GM15510 (cell line): Measurements from ENCODE around the gene KATNIP.

Source experiments
- POLR2A ChIP-seq: IDR thresholded peaks from 3 replicates; pipeline ENCODE4 v1.6.1; 2011; ENCODE audit warnings: borderline replicate concordance; ENCODE audit not compliant: insufficient read length; ENCODE audit errors: extremely low read depth

KATNIP gene

GRCh38 chr16:27564224-27564623, 14.3 kb downstream of the KATNIP start:
- no peak for TF ChIP-seq POLR2A

- TF ChIP-seq POLR2A: no peak
These were observed 16.5 kb downstream of the KATNIP start for GRCh38 chr16:27566417-27566816.

DNA sequence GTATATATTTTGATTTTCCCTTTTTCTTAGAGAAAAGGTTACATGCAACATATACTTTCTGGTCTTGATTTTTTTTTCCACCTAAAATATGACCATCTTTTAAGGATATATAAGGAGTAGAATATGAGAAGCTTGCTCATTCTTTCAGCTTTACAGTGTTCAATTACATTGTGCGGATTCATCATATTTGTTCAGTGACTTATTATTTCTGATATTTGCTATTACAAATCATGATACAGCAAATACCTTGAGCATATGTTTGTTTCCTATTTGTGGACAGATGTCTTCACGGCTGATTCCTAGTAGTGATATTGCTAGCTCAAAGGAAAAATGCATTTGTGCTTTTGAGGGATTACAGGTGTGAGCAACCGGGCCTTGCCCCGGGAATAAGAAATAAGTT, 18.1 kb downstream of the KATNIP start:
- TF ChIP-seq POLR2A: no peak

DNA sequence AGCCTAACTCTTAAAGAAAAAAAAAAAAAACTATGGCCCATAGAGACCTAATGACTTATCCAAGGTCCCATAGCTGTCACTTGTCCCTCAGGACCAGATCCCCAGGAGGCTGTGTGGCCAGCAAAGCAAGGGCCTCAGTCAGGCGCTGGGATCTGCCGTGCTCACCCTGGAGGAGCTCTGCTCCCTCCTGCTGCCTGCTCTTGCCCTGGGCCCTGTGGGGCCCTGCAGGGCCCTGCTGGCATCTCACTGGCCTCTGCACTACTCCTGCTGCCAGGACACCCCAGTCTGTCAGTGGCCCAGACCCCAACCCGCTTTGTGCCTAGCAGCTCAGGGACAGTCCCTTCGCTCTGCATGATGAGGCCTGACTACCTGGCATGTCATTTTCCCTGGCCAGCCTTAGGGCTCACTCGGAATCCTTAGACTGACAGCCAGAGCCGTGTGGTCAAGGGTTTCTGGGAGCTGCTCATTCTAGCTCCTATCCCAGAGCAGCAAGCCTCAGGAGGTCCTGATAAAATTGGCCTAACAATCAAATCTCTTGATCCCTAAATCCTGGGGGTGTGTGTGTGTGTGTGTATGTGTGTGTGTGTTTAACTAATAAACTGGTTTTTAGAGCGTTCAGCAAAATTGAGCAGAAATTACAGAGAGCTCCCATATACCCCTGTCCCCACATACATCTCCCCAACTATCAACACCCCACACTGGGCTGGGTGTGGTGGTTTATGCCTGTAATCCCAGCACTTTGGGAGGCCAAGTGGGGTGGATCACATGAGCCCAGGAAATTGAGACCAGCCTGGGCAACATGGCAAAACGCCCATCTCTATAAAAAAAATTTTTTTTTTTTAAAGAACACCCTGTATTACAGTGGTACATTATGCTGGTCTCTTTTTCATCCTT, 21.7 kb downstream of the KATNIP start:
- no peak for TF ChIP-seq POLR2A

- no peak for TF ChIP-seq POLR2A
These were observed 22.8 kb downstream of the KATNIP start for GRCh38 chr16:27572711-27573110.

GRCh38 chr16:27576729-27577128, 26.8 kb downstream of the KATNIP start:
- no peak for TF ChIP-seq POLR2A

DNA sequence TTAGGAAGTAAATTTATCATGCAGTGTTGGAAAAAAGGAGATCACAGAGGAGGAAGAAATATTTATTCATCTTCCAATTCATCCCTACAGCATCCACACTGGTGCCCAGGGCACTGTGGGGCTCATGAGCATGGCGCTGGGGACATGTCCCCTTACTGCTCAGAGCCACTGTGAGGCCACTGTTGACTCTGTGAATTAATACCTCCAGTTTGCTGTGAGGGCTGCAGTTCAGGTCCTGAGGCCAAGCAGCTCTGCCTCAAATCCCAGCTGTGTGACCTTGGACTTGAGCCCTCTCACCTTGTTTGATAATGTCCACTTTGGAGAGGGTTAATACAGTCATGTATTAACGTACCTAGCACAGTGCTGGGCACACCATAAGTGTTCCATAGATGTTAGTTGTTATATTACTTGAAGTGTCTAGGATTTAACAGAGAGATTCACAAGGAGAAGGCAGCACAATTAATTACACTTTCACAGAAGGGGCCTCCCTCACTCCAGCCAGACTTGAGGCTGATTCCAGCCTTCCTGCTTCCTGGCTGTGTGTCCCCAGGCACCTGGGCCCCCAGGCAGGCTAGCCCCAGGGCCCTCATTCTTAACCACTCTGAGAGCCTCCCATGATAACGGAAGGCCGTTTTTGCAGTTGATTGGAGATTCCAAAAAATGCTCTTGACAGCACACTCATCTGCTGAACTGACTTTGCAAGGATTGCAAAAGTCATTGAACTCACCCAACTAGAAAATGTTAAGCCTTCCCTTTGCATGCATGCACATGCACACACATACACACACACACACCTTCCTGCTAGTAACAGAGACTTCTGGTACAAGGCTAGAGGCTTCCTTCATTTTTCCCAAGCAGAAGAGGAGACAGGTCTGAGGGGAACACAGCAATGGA, 29.4 kb downstream of the KATNIP start:
- TF ChIP-seq POLR2A: no peak

- TF ChIP-seq POLR2A: no peak
These were observed 32.9 kb downstream of the KATNIP start for GRCh38 chr16:27582883-27583282.

GRCh38 chr16:27583634-27584033, 33.7 kb downstream of the KATNIP start:
- no peak for TF ChIP-seq POLR2A

DNA sequence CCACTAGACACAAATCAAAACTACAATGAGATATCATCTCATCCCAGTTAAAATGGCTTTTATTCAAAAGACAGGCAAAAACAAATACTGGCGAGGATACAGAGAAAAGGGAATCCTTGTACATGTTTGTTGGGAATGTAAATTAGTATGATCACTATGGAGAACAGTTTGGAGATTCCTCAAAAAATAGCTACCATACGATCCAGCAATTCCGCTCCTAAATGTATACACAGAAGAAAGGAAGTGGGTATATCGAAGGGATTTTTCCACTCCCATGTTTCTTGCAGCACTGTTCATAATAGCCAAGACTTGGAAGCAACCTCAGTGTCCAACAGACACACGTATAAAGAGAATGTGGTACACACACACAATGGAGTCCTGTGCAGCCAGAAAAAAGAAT, 35.3 kb downstream of the KATNIP start:
- TF ChIP-seq POLR2A: no peak

- no peak for TF ChIP-seq POLR2A
These were observed 36.8 kb downstream of the KATNIP start for GRCh38 chr16:27586711-27587110.

DNA sequence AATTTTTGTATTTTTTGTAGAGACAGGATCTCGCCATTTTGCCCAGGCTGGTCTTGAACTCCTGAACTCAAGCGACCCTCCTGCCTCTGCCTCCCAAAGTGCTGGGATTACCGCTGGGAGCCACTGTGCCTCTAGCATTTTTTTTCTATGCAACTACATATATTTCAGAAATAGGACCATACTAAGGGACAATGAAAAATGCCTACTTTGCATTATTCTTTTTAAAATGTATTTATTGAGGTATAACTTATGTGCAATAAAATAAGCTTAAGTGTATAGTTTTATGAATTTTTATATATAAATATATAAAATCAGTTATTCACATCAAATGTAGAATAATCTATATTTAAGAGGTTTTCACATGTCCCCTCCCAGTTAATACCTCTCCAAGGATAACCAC, 38.1 kb downstream of the KATNIP start:
- no peak for TF ChIP-seq POLR2A

DNA sequence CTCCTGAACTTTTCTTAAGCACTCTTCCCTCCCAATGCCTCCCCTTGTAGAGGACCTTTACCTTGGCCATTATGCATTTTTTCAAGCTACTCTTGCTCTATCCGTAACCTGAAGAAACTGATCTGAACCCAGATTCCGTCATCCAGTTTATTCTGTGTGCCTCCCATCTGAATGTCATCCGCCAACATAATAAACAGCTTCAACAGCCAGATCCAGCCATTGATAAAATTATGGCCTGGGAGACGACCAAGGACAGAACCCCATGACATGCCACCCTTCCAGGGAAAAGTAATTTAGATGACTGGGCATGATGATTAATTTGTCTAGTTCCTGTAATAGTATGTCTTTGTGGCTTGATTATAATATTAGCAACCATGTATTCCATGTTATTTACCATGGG, 41.9 kb downstream of the KATNIP start:
- no peak for TF ChIP-seq POLR2A

DNA sequence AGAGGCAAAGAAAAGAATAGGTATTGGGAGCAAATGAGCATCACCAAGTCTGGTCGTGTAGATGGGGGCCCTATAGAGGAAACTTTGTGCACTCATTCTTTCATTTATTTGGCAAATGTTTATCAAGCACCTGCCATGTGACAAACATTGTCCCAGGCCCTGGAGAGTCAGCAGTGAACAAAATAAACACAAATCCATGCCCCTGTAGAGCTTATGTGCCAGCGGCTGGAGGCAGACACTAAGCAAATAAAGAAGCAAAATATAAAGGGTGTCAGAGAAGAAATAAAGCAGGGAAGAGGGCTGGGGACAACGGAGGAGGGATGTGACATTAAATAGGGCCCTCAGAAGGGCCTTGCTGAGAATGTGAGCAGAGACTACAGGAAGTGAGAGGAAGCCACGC, 45.5 kb downstream of the KATNIP start:
- no peak for TF ChIP-seq POLR2A

- no peak for TF ChIP-seq POLR2A
These were observed 46.0 kb downstream of the KATNIP start for GRCh38 chr16:27595993-27596392.
